ENCODE results near the gene FSTL1. TPM values are rescaled to one million over a fixed set of nuclear protein-coding genes. Genes with fewer than 3 reads are reported as not detected.
A peak's percentile ranks its signal among the peaks of the same experiment; 100 is the strongest.

FSTL1 gene
- total and polyA plus RNA-seq, 2 of the 8 experiments (the other 6 are each of a cell fraction or from before 2014, with no cell fraction given) = 158 to 516 TPM

DNA sequence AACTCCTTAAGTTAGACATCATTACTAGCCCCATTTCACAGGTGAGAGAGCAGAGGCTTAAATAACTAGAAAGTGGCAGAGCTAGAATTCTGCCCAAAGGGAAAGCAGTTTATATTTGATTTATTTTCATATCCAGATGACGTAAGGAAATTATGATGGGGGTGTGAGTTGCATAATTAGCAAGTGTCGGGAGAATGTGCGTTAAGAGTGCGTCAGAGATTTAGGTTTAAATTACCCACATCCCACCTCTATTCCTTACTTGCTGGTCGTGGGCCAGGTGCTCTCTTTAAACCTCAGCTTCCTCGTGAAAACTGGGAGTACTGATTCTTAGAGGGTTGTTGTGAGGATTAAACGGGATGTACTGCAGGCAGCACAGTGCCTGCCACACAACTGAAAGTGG is 32.3 kb downstream of the FSTL1 start:
- Histone ChIP-seq H3K56ac (replicated peaks; ENCODE audit: insufficient read length, low read depth, low read length) (no peak overlapping the region), H3K23ac (ENCODE audit: insufficient read length) (no peak overlapping the region), H3K4me2 (ENCODE audit: insufficient read depth in 1 of 2, low read depth in 2 of 2, low read length in 2 of 2) (no peak overlapping the region; a peak in 1 of 4 replicates), H3K4ac (replicated peaks; ENCODE audit: insufficient read length, low read depth, low read length) (no peak overlapping the region), H2BK15ac (ENCODE audit: low read length) (no peak overlapping the region), H3K79me2 (ENCODE audit: control insufficient read depth in 1 of 2, insufficient read depth in 2 of 2, low read length in 2 of 2) (peaks cover 0 to 16% of the 10 kb centered on the region in 2 experiments; a peak in 2 of 4 replicates), H3K27ac (ENCODE audit: low read depth, low read length) (no peak overlapping the region), H3K9ac (replicated peaks in 1 of 4; ENCODE audit: extremely low read depth in 1 of 4, low read depth in 3 of 4, low read length in 3 of 4) (no peak overlapping the region), H2BK5ac (ENCODE audit: low read depth, low read length) (no peak overlapping the region), H3K36me3 (ENCODE audit: control insufficient read depth in 2 of 4, insufficient read depth in 4 of 4, low read length in 3 of 4) (peaks cover 4 to 13% (median 9%) of the 10 kb centered on the region in 4 experiments; a peak in 7 of 8 replicates), H4K5ac (ENCODE audit: insufficient read length, low read depth, low read length) (no peak overlapping the region), H3K18ac (ENCODE audit: extremely low read depth, low read length) (no peak overlapping the region), H4K8ac (ENCODE audit: extremely low read depth, insufficient read depth, low read length) (no peak overlapping the region), H2BK20ac (ENCODE audit: low read length) (no peak overlapping the region), H3K4me1 (replicated peaks in 1 of 4; ENCODE audit: control insufficient read depth in 3 of 4, insufficient read depth in 4 of 4, low read length in 3 of 4) (peaks cover 0 to 13% (median 9%) of the 10 kb centered on the region in 4 experiments; a peak in 6 of 7 replicates), H2AK5ac (ENCODE audit: low read depth, low read length) (no peak overlapping the region), H3K14ac (ENCODE audit: insufficient read length) (no peak overlapping the region), H2AFZ (ENCODE audit: low read length) (no peak overlapping the region), H3K27me3 (replicated peaks in 1 of 4; ENCODE audit: control insufficient read depth in 3 of 4, extremely low read depth in 1 of 4, insufficient read depth in 3 of 4, low read length in 3 of 4) (no peaks in the 10 kb centered on the region), H2BK120ac (replicated peaks; ENCODE audit: low read depth, low read length) (no peak overlapping the region), H2BK12ac (ENCODE audit: low read depth, low read length) (no peak overlapping the region), H3K9me3 (ENCODE audit: insufficient read depth in 2 of 2, low read depth in 1 of 2, low read length in 1 of 2) (peaks cover 0 to 3% of the 10 kb centered on the region in 2 experiments; a peak in 1 of 4 replicates), H3K23me2 (ENCODE audit: low read depth, low read length) (no peaks in the 10 kb centered on the region), H4K91ac (replicated peaks; ENCODE audit: insufficient read length, low read length) (no peak overlapping the region), H4K20me1 (replicated peaks in 1 of 2; ENCODE audit: control insufficient read depth in 1 of 2, insufficient read depth in 2 of 2, low read length in 2 of 2) (peaks cover 2 to 7% of the 10 kb centered on the region in 2 experiments), H3K79me1 (ENCODE audit: low read depth, low read length) (0 out of 2 replicates have a peak, but pooled peaks cover 3% of the 10 kb centered on the region), H3K4me3 (ENCODE audit: extremely low read depth in 1 of 4, insufficient read depth in 2 of 4, low read depth in 3 of 4, low read length in 4 of 4) (no peak overlapping the region)
- DNase-seq (ENCODE audit: low read depth in 1 of 2, low spot score in 2 of 2) (no peak), FAIRE-seq (no peak)
- ChIA-PET POLR2A (ENCODE audit: partially characterized antibody) (interaction anchor here (0.7 to 21.2 kb wide), 5 partner anchors 10 to 177 kb away, joined by 3 to 299 read pairs (median 6); partner anchors contain the start of genes FSTL1 and NDUFB4), CTCF (ENCODE audit: partially characterized antibody) (interaction anchor here (0.9 to 23.6 kb wide), 31 partner anchors 9 to 817 kb away, joined by 3 to 294 read pairs (median 7); partner anchors contain the start of genes FSTL1 and NDUFB4)
- WGBS, 2 experiments (ENCODE audit: extremely low coverage in 1 of 2, insufficient coverage in 1 of 2, insufficient read length in 1 of 2, insufficient replicate concordance in 2 of 2, low coverage in 1 of 2, low lambda C conversion rate in 2 of 2, missing lambda C conversion rate in 1 of 2) = 78 to 97% methylated on average over 4 to 7 of the region's 7 CpGs
- TF ChIP-seq POLR2A (IDR thresholded peaks at IDR 0.05; ENCODE audit: control extremely low read depth in 1 of 2, low read depth in 2 of 2, low read length in 2 of 2) = peak in 1 of 2 experiments; percentile 28; a peak in 1 of 3 replicates
- no peak for TF ChIP-seq CBX8 (IDR thresholded peaks at IDR 0.05; ENCODE audit: borderline replicate concordance, low read depth, low read length)
- TF ChIP-seq CEBPB (IDR thresholded peaks at IDR 0.05; ENCODE audit: low read depth, low read length) = peak; percentile 39; the same call in 1 of the 2 replicates
